GM19099 (cell line): ENCODE data around the gene VAV3.

Experiments
- POLR2A ChIP-seq: IDR thresholded peaks from 3 replicates; pipeline ENCODE4 v1.6.1; 2011; ENCODE audit warnings: low read depth; ENCODE audit not compliant: insufficient read length; ENCODE audit errors: extremely low read depth

The VAV3 gene

DNA sequence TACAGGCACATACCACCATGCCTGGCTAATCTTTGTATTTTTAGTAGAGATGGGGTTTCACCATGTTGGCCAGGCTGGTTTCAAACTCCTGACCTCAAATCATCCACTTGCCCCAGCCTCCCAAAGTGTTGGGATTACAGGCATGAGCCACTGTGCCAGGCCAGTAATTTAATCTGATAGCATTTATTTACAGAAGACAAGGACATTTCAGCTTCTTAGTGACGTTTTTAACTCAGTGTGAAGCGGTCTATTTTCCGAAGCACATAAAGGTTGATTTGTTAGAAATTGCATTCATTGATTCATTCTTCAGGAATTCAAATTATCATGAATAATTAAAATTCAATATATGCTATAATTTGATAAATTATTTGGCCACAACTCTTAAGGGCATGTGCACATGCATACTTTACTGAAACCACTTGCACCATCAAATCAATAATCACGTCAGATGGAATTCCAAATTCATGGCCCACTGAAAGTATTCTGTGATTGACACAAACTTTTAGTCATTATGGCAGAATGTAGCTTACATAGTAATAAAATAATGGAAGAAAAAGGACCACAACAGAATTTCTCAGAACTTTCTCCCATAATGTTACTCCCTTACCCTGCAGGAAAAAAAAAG, 339.5 kb downstream of the VAV3 start:
- no peak for TF ChIP-seq POLR2A

GRCh38 chr1:107623431-107623830, 341.5 kb downstream of the VAV3 start:
- TF ChIP-seq POLR2A: no peak

- no peak for TF ChIP-seq POLR2A
These were observed 342.0 kb downstream of the VAV3 start for GRCh38 chr1:107622966-107623365.

GRCh38 chr1:107622535-107622934, 342.4 kb downstream of the VAV3 start:
- TF ChIP-seq POLR2A: no peak

DNA sequence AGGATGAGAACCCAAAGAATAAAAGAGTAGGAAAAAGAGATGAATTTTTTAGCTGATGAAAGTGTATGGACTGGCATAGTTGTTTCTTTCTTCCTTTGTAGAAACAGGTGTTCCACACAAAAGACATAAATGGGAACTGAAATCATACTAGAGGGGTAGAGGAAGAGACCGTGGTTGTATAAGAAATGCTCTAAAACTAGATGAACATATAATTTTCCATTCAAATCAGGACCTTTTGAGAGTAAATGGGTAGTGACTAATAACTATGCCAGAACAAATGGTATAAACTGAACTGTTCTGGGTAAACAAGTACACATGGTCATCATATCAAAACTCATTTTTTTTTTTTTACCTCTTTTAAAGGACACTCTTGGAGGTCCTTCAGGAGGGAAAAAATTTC, 344.2 kb downstream of the VAV3 start:
- TF ChIP-seq POLR2A: no peak

GRCh38 chr1:107618539-107618938, 346.4 kb downstream of the VAV3 start:
- TF ChIP-seq POLR2A: no peak

- TF ChIP-seq POLR2A: no peak
These were observed 347.1 kb downstream of the VAV3 start for GRCh38 chr1:107617921-107618320.

DNA sequence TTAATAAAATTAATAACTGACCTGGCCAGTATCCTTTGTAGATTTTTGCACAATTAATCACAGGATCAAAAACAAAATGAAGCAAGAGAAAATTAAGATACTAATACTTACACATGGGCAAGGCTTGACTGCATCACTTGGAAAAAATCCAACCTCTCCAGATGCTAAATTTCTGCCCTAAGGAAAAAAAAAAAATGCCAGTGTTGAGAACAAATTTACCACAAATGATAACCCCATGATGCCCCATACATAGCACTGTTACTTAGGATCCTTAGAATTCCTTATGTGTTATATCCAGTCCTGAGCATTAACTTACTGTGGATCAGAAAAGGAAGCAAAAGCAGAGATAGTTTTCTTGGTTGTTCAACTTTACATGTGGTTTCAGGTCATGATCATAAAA, 347.5 kb downstream of the VAV3 start:
- TF ChIP-seq POLR2A: no peak

GRCh38 chr1:107609808-107610207, 355.2 kb downstream of the VAV3 start:
- TF ChIP-seq POLR2A: no peak

- no peak for TF ChIP-seq POLR2A
These were observed 360.2 kb downstream of the VAV3 start for GRCh38 chr1:107604825-107605224.

GRCh38 chr1:107600607-107601160, 364.3 kb downstream of the VAV3 start:
- TF ChIP-seq POLR2A: no peak

- no peak for TF ChIP-seq POLR2A
These were observed 365.8 kb downstream of the VAV3 start for GRCh38 chr1:107599220-107599619.

DNA sequence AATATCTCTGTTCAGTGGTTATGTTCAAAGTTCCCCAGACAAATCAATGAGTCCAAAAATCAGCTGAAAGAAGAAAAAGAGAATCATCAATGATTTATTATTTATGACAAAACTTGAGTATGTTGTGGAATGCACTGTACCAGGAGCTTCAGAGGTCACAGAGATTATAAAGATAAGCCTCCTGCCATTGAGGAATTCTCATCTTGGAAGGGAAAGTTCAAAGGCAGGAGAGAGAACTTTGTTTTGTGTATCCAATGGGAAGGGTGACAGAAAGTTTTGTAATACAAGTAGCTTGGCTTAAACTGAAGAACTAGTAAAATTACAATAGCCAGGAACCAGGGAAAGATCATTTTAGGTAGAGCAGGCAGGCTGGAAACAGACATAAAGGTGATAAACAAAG, 367.7 kb downstream of the VAV3 start:
- no peak for TF ChIP-seq POLR2A

GRCh38 chr1:107594536-107594935, 370.4 kb downstream of the VAV3 start:
- no peak for TF ChIP-seq POLR2A

GRCh38 chr1:107593501-107594209, 371.3 kb downstream of the VAV3 start:
- no peak for TF ChIP-seq POLR2A

- no peak for TF ChIP-seq POLR2A
These were observed 373.9 kb downstream of the VAV3 start for GRCh38 chr1:107590900-107591622.
